Spleen (tissue), 11 donors: ENCODE results near the gene AIMP1. TPM values are rescaled to one million over a fixed set of nuclear protein-coding genes. Genes with fewer than 3 reads are reported as not detected.

ENCODE experiments used
- DNase-seq: peaks from one replicate; pipeline ENCODE4 v3.0.0-alpha.2; 2020
- H3K27ac ChIP-seq, 8 donors: fragments of 200-600 bp; sonication (generic) in 7 of 8; 1 replicate in 4 of 8; 2 replicates in 4 of 8; pipeline versions ENCODE4 v1.5.0 to v1.8.0; 2016 to 2021; ENCODE audit warnings: inconsistent platforms in 4 of 8, mild to moderate bottlenecking in 4 of 8, moderate library complexity in 1 of 8
- H3K27me3 ChIP-seq, 7 donors: fragments of 200-600 bp; sonication (generic) in 6 of 7; replicated peaks in 1 of 7; 1 replicate in 4 of 7; 2 replicates in 3 of 7; pipeline versions ENCODE4 v1.5.0 to v1.8.0; 2016 to 2021; ENCODE audit warnings: inconsistent platforms in 3 of 7, mild to moderate bottlenecking in 1 of 7
- H3K36me3 ChIP-seq, 6 donors: fragments of 200-600 bp; sonication (generic) in 5 of 6; 1 replicate in 4 of 6; 2 replicates in 2 of 6; pipeline versions ENCODE4 v1.5.0 to v1.8.0; 2016 to 2021; ENCODE audit warnings: inconsistent platforms in 2 of 6
- H3K4me1 ChIP-seq, 6 donors: fragments of 200-600 bp; sonication (generic) in 5 of 6; 1 replicate in 3 of 6; 2 replicates in 3 of 6; pipeline versions ENCODE4 v1.5.0 to v1.8.0; 2016 to 2021; ENCODE audit warnings: inconsistent platforms in 3 of 6
- H3K4me3 ChIP-seq, 8 donors: fragments of 200-600 bp; sonication (generic) in 7 of 8; 1 replicate in 4 of 8; 2 replicates in 4 of 8; pipeline versions ENCODE4 v1.5.0 to v1.8.0; 2016 to 2021; ENCODE audit warnings: inconsistent platforms in 4 of 8, mild to moderate bottlenecking in 4 of 8, moderate library complexity in 2 of 8
- H3K9me3 ChIP-seq, 8 donors: fragments of 200-600 bp; sonication (generic) in 7 of 8; 1 replicate in 4 of 8; 2 replicates in 4 of 8; pipeline versions ENCODE4 v1.5.0 to v1.8.0; 2016 to 2021; ENCODE audit warnings: inconsistent platforms in 4 of 8
- CTCF ChIP-seq, 11 experiments: fragments of 200-600 bp in 7 of 11; fragments of 450-650 bp in 4 of 11; sonication (generic) in 4 of 11; IDR thresholded peaks in 8 of 11; conservative IDR thresholded peaks in 3 of 11; 1 replicate in 7 of 11; 2 replicates in 4 of 11; pipeline versions ENCODE4 v1.4.0 to v1.8.0; 2016 to 2021; ENCODE audit warnings: antibody characterized with exemption in 11 of 11, inconsistent platforms in 4 of 11, mild to moderate bottlenecking in 1 of 11
- POLR2A ChIP-seq, 3 donors: fragments of 450-650 bp; IDR thresholded peaks; one replicate each; pipeline ENCODE4 v1.5.1; 2017; ENCODE audit warnings: antibody characterized with exemption in 3 of 3, mild to moderate bottlenecking in 1 of 3
- POLR2AphosphoS5 ChIP-seq, 3 donors: sonication (generic); formaldehyde crosslinking; IDR thresholded peaks; one replicate each; pipeline ENCODE4 v1.5.1; 2017; ENCODE audit warnings: antibody characterized with exemption in 3 of 3
- WGBS, 5 donors: extraction: QIAGEN DNeasy Blood & Tissue Kit in 3 of 5; methylation state at CpG; one replicate each; pipeline versions ENCODE4 v1.1.5 to v1.1.7; 2013 to 2018; 5-methylcytosine and 5-hydroxymethylcytosine counted together
- intact Hi-C: fragments of 100-400 bp; cut with DNase I; formaldehyde crosslinking; loops from one replicate; pipeline ENCODE4 v1.15.0; 2023; ENCODE audit warnings: low total_unique reads
- polyA plus RNA-seq, 3 donors: library from polyadenylated mRNA; stranded (reverse); fragments of 200-250 nt; gene quantifications; one replicate each; pipeline ENCODE4 v1.2.1, GENCODE V29; 2013
- total RNA-seq, 7 donors: library from RNA; depleted of rRNA in 3 of 7; stranded (reverse); fragments of >200 nt in 3 of 7; fragmentation: NEBNext Ultra II Directional in 4 of 7; extraction: Animal tissue kit (Norgen Biotek cat#: 25700) in 4 of 7; gene quantifications; one replicate each; pipeline versions ENCODE4 v1.1.0 to v1.2.1, GENCODE V29; 2016 to 2021
- donor health status: healthy with polysubstance abuse.
- donor health status: DM: no; HTN: no; CAD: no; lungs with moderate emphysema.
- donor health status: DM: no; HTN: no; CAD: no.
- donor health status: Bipolar disorder and iron deficiency.
- donor health status: healthy.
- donor health status: DM: no; HTN: no; CAD: no.
- donor health status: DM: yes; HTN: yes; CAD: no.

Gene AIMP1
- total and polyA plus RNA-seq, 10 donors, result 15.8 to 43.1 (median 29.2) TPM

- Histone ChIP-seq H3K36me3 (peaks cover 0 to 63% (median 33%) of the 10 kb centered on the region in 6 donors), H3K9me3 (peaks cover 0 to 4% (median 0%) of the 10 kb centered on the region in 8 donors), H3K4me3 (no peak overlapping the region), H3K27ac (no peak overlapping the region), H3K4me1 (peaks cover 7 to 48% (median 15%) of the 10 kb centered on the region in 6 donors), H3K27me3 (no peaks in the 10 kb centered on the region)
- no peak for TF ChIP-seq CTCF (IDR thresholded peaks at IDR 0.05 in 8 of 11, conservative IDR thresholded peaks at IDR 0.05 in 3 of 11)
- no peak for TF ChIP-seq POLR2A (IDR thresholded peaks at IDR 0.05)
- TF ChIP-seq POLR2AphosphoS5 (IDR thresholded peaks at IDR 0.05), result no peak
- no peak for DNase-seq
- intact Hi-C loops, result no loop called here
Measured at GRCh38 chr4:106323119-106323518, 6.8 kb downstream of the AIMP1 start.

GRCh38 chr4:106325800-106326199 is 9.4 kb downstream of the AIMP1 start:
- no peak for TF ChIP-seq POLR2A (IDR thresholded peaks at IDR 0.05)
- Histone ChIP-seq H3K27me3 (no peaks in the 10 kb centered on the region), H3K4me1 (peaks cover 0 to 26% (median 3%) of the 10 kb centered on the region in 6 donors), H3K9me3 (peaks cover 0 to 4% (median 0%) of the 10 kb centered on the region in 8 donors), H3K4me3 (no peak overlapping the region), H3K27ac (no peak overlapping the region), H3K36me3 (peaks cover 0 to 84% (median 52%) of the 10 kb centered on the region in 6 donors)
- DNase-seq, result no peak
- intact Hi-C loops, result no loop called here

GRCh38 chr4:106329041-106329618 is 12.8 kb downstream of the AIMP1 start:
- Histone ChIP-seq H3K9me3 (no peaks in the 10 kb centered on the region), H3K27me3 (no peaks in the 10 kb centered on the region), H3K27ac (no peak overlapping the region), H3K36me3 (peaks cover 0 to 99% (median 77%) of the 10 kb centered on the region in 6 donors), H3K4me3 (no peak overlapping the region), H3K4me1 (peaks cover 0 to 8% (median 0%) of the 10 kb centered on the region in 6 donors)
- TF ChIP-seq POLR2A (IDR thresholded peaks at IDR 0.05) (no peak), CTCF (IDR thresholded peaks at IDR 0.05 in 8 of 11, conservative IDR thresholded peaks at IDR 0.05 in 3 of 11) (peak in 6 of 11 experiments; percentile 10 to 58 (median 36)), POLR2AphosphoS5 (IDR thresholded peaks at IDR 0.05) (no peak)
- intact Hi-C loops, result no loop called here
- 32 to 61% (median 49%) methylated on average over 1 of the region's 1 CpG for WGBS, 5 donors
- DNase-seq, result no peak

GRCh38 chr4:106333186-106333585 is 16.8 kb downstream of the AIMP1 start:
- DNase-seq, result no peak
- no peaks in the 10 kb centered on the region for H3K27me3 ChIP-seq
- no peaks in the 10 kb centered on the region for H3K4me1 ChIP-seq
- peaks cover 0 to 13% (median 12%) of the 10 kb centered on the region in 8 donors for H3K9me3 ChIP-seq
- intact Hi-C loops, result no loop called here
- H3K36me3 ChIP-seq, result peaks cover 5 to 100% (median 85%) of the 10 kb centered on the region in 6 donors
- no peak overlapping the region for H3K4me3 ChIP-seq
- H3K27ac ChIP-seq, result no peak overlapping the region
- TF ChIP-seq CTCF (IDR thresholded peaks at IDR 0.05 in 8 of 11, conservative IDR thresholded peaks at IDR 0.05 in 3 of 11), result no peak
- TF ChIP-seq POLR2AphosphoS5 (IDR thresholded peaks at IDR 0.05), result no peak
- no peak for TF ChIP-seq POLR2A (IDR thresholded peaks at IDR 0.05)
- 93 to 98% (median 96%) methylated on average over 5 of the region's 5 CpGs for WGBS, 5 donors
